Inferior parietal cortex (tissue), 1 donor: ENCODE measurements around the gene BPI.
"Not testable (repeated sequence)": the region's sequence is repeated elsewhere in the genome, so short reads cannot be mapped to it uniquely, and the experiment has no call there.

Source experiments
- DNase-seq: peaks from one replicate; pipeline ENCODE4 v3.0.0-alpha.2; 2016; ENCODE audit errors: extremely low spot score

BPI gene

GRCh38 chr20:38277691-38278090 is 26.3 kb upstream of the BPI start:
- no peak for DNase-seq

DNA sequence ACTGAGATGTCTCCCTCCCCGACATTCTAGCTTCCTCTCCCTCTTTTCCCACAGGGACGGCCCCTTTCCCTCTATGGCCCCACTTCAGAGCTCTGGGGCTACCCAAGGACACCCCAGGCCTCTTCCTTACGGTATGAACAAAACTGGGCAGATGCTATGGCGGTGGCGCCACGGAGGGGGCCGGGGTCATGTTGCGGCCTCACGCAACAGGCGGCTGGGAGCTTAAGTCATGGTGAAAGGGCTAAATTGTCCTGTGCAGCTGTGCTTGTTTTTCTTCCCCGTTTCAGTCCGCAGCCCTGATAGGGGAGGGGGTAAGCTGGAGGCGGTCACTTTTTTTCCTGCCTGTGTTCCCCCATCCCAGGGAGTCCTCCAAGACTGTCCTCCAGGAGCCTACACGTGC is 25.8 kb upstream of the BPI start:
- peak; percentile 10 for DNase-seq

GRCh38 chr20:38278763-38279162 is 25.2 kb upstream of the BPI start:
- DNase-seq: no peak

DNA sequence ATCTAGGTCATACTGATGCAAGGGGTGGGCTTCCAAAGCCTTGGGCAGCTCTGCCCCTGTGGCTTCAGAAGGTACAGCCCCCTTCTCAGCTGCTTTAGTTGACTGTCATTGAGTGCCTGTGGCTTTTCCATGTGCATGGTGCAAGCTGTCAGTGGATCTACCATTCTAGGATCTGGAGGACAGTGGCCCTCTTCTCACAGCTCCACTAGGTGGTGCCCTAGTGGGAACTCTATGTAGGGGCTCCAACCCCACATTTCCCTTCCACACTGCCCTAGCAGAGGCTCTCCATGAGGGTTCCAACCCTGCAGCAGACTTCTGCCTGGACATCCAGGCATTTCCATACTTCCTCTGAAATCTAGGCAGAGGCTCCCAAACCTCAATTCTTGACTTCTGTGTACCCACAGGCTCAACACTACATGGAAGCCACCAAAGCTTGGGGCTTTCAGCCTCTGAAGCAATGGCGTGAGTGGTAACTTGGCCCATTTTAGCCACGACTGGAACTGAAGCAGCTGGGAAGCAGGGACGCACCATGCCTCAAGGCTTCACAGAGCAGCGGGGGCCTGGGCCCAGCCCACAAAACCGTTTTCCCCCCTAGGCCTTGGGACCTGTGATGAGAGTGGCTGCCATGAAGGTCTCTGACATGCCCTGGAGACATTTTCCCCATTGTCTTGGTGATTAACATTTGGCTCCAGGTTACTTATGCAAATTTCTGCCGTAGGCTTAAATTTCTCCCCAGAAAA is 22.6 kb upstream of the BPI start:
- not testable (repeated sequence) for DNase-seq

- DNase-seq: no peak
Observed at GRCh38 chr20:38283236-38283635, 20.7 kb upstream of the BPI start.

DNA sequence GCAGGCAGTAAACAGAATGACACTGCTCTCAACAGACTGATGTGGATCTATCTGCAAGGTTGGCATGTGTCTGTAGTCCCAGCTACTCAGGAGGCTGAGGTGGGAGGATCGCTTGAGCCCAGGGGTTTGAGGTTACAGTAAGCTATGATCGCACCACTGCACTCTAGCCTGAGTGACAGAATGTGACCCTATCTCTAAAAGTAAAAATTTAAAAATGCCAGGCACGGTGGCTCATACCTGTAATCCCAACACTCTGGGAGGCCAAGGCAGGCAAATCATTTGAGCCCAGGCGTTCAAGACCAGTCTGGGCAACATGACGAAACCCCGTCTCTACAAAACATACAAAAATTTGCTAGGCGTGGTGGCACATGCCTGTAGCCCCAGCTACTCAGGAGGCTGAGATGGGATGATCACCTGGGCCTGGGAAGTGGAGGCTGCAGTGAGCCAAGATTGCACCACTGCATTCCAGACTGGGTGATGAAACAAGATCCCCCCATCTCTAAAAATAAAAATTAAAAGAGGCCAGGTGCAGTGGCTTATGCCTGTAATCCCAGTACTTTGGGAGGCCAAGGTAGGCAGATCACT is 19.8 kb upstream of the BPI start:
- not testable (repeated sequence) for DNase-seq

DNA sequence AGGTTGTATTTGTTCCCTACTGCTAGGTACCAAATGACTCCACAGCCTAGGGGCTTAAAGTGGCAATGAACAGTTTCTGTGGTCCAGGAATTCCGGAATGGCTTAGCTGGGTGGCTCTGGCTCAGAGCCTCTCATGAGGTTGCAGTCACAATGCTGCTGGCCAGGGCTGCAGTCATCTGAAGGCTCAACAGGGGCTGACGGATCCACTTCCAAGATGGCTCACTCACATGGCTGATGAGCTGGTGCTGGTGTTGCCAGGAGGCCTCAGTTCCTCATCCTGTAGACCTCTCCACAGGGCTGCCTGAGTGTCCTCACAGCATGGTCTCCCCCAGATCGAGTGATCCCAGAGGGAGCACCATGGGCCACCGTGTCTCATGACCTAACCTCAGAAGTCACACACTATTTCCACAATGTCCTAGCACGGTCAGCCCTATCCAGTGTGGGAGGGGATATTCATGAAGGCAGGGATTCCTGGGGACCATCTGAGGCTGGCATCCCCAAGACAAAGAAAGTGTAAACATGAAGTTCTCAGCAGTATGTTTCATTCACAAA is 19.0 kb upstream of the BPI start:
- DNase-seq: no peak

- DNase-seq: peak; percentile 77
Observed at GRCh38 chr20:38286586-38287531, 17.1 kb upstream of the BPI start.

- DNase-seq: no peak
Observed at GRCh38 chr20:38290829-38291814, 12.8 kb upstream of the BPI start.

- DNase-seq: no peak
Observed at GRCh38 chr20:38291966-38292365, 12.0 kb upstream of the BPI start.

DNA sequence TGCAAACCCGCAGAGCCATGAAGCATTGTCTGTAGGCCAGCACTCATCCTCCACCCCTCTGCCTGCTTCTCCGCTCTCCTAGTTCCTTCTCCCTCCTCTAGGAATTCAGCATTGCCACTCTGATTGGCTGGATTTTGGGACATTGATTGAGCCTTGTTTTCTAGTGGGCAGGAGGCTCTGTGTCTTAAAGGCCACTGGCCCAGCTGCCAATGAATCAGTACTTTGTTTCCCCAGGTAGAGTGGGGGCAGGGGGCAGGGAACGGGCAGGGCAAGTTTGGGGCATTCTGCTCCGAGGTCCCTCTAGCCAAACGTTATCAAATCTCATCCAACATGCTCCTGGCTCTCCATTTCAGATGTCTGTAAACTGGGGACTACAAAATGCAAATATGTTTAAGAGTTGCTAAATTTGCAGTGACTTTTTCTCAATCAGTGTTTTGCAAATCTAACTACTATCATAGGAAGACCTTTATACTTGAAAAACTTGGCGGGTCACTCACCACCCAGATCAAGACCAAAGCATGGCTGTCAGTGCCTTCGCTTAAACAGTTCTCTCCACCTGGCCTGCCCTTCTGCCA is 10.4 kb upstream of the BPI start:
- DNase-seq: no peak

- DNase-seq: no peak
Observed at GRCh38 chr20:38294076-38294591, 9.8 kb upstream of the BPI start.

GRCh38 chr20:38295811-38296210 is 8.1 kb upstream of the BPI start:
- no peak for DNase-seq

- DNase-seq: no peak
Observed at GRCh38 chr20:38296433-38296832, 7.5 kb upstream of the BPI start.

- DNase-seq: no peak
Observed at GRCh38 chr20:38297916-38298674, 5.9 kb upstream of the BPI start.

DNA sequence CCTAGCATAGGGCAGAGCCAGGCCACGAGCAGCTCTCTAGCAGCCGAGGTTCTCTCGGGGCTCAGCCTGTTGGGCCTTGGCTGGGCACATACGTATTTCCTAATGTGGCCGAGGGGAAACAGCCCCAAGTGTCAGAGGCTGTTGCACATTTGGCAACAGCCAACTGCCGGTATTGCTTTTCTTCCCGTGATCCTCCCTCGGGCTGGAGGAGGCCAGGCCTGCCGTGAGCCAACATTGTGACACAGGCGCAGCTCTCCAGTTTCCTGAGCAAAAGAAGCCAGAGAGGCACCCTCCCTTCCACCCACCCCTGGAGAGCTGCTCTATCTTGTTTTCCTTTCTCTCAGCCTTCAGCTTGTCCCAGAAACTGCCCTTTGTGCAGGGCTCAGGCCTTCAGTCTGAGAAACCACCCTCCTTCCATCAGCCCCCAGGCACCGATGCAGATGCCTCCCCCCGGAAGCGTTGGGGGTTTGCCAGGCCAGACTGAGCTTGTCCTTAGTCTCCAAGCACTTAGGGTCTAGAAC is 5.1 kb upstream of the BPI start:
- no peak for DNase-seq

DNA sequence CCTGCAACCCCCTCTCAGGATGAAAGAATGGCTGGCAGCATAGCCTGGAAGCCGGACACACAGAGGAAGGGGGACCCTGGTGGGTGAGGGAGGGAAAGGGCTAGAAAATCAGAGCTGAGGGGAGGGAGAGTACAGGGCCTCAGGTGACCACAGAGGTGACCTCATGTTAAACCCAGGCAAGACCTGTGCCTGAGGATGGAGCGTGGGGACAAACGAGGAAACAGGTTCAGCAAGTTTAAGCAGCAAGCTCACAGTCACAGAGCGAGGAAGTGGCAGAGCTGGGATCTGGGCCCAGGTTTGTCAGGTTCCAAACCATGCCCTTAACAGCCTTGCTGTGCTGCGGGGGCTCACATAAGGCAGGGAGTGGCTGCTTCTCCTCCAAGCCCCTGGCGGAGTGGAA is 4.0 kb upstream of the BPI start:
- DNase-seq: no peak

DNA sequence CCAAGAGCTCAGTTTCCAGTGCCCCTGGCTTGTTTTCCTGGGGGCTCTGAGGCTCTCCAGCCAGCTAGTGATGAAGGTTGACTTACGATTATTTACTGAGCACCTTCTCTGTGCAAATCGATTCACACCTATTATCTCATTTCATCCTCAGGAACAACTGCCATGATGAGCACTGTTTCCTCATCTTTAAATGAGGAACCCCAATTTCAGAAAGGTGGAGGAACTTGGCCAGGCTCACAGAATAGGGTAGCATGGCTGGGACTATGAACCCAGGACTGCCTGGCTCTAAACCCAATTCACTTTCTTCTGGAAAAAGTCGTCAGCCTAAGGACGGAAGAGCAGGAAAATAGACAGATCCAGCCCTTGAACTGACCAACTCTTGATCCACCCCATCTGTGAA is 3.5 kb upstream of the BPI start:
- DNase-seq: no peak

DNA sequence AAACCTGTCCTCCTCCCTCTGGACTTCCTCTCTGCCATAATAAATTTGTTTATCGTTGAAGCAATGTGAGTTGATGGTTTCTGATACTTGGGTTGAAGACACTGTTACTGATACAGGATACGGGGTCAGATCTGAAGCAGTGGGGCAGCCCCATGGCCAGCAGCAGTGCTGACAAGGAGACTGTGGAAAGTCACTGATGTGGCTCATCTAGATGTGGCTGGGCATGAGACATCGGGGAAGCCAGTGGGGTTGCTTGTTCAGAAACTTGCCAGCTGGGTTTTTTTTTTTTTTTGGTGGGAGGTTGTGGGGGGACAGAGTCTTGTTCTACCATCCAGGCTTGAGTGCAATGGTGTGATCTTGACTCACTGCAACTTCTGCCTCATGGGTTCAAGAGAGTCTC is 2.6 kb upstream of the BPI start:
- no peak for DNase-seq

DNA sequence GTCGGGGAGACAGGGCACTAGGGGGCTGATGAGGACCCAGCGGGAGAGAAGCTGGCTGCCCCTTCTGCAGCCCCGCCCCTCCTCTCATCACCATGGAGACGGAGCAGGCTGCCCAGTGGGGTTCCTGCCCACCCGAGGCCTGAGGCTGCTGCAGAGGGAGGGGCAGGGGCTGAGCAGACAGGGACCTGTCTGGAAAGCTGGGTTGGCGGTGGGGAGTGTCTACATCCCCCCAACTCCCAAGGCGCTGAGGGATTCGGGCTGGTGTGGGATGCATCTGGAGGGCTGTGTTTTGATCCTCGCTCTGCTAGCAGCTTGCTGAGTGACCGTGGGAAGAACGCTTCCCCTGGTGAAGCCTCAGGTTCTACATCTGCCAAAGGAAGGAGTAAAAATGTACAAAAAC is 1.2 kb upstream of the BPI start:
- no peak for DNase-seq
